CD14-positive monocyte (primary cell): ENCODE measurements around the gene SLC35C1. TPM values are rescaled to one million over a fixed set of nuclear protein-coding genes. Genes with fewer than 3 reads are reported as not detected.

Experiments
- DNase-seq, 3 donors: peaks; one replicate each; pipeline ENCODE4 v3.0.0-alpha.2; 2011 to 2022
- H2AFZ ChIP-seq: 2 replicates; pipeline ENCODE4 v1.6.0; 2012; ENCODE audit warnings: mild to moderate bottlenecking, low read depth, low read length, inconsistent platforms; ENCODE audit not compliant: insufficient read depth, poor library complexity, severe bottlenecking
- H3K27ac ChIP-seq, 2 donors: 1 replicate in 1 of 2; 2 replicates in 1 of 2; pipeline ENCODE4 v1.5.1; 2012 to 2013; ENCODE audit warnings: low read length in 2 of 2, control low read depth in 1 of 2, inconsistent platforms in 1 of 2, low read depth in 1 of 2, mild to moderate bottlenecking in 1 of 2
- H3K27me3 ChIP-seq, 2 donors: one replicate each; pipeline versions ENCODE4 v1.6.0 to v1.6.1; 2011 to 2013; ENCODE audit warnings: low read length in 2 of 2; ENCODE audit not compliant: control insufficient read depth in 2 of 2, insufficient read depth in 2 of 2
- H3K36me3 ChIP-seq, 2 donors: replicated peaks in 1 of 2; 1 replicate in 1 of 2; 2 replicates in 1 of 2; pipeline versions ENCODE4 v1.5.1 to v1.6.1; 2012 to 2013; ENCODE audit warnings: low read length in 2 of 2, control low read depth in 1 of 2, inconsistent platforms in 1 of 2, mild to moderate bottlenecking in 1 of 2; ENCODE audit not compliant: insufficient read depth in 2 of 2, control insufficient read depth in 1 of 2
- H3K4me1 ChIP-seq, 2 donors: 1 replicate in 1 of 2; 2 replicates in 1 of 2; pipeline versions ENCODE4 v1.5.1 to v1.6.1; 2012 to 2013; ENCODE audit warnings: low read length in 2 of 2, control low read depth in 1 of 2, inconsistent platforms in 1 of 2, mild to moderate bottlenecking in 1 of 2, moderate library complexity in 1 of 2; ENCODE audit not compliant: insufficient read depth in 2 of 2, control insufficient read depth in 1 of 2
- H3K4me2 ChIP-seq: replicated peaks from 2 replicates; pipeline ENCODE3; 2012; ENCODE audit warnings: low read length, moderate library complexity, mild to moderate bottlenecking; ENCODE audit not compliant: poor library complexity, severe bottlenecking; ENCODE audit errors: extremely low read depth
- H3K4me3 ChIP-seq, 3 experiments: fragments of 200-600 bp in 1 of 3; sonication (generic) in 1 of 3; replicated peaks in 1 of 3; 1 replicate in 2 of 3; 2 replicates in 1 of 3; pipeline ENCODE4 v1.5.1; 2011 to 2013; ENCODE audit warnings: low read length in 3 of 3, mild to moderate bottlenecking in 3 of 3, control low read depth in 2 of 3, low read depth in 2 of 3, inconsistent platforms in 1 of 3, moderate library complexity in 1 of 3
- H3K79me2 ChIP-seq: 2 replicates; pipeline ENCODE4 v1.6.0; 2012; ENCODE audit warnings: mild to moderate bottlenecking, control low read depth, inconsistent platforms, low read length, moderate library complexity; ENCODE audit not compliant: insufficient read depth
- H3K9ac ChIP-seq: 2 replicates; pipeline ENCODE4 v1.6.0; 2017; ENCODE audit warnings: low read length, mild to moderate bottlenecking; ENCODE audit not compliant: insufficient read depth, poor library complexity, severe bottlenecking
- H3K9me3 ChIP-seq, 2 donors: replicated peaks in 1 of 2; 1 replicate in 1 of 2; 2 replicates in 1 of 2; pipeline versions ENCODE4 v1.5.1 to v1.6.1; 2012 to 2013; ENCODE audit warnings: low read length in 2 of 2, control low read depth in 1 of 2; ENCODE audit not compliant: control insufficient read depth in 1 of 2, insufficient read depth in 1 of 2
- H4K20me1 ChIP-seq: 2 replicates; pipeline ENCODE4 v1.6.0; 2012; ENCODE audit warnings: mild to moderate bottlenecking, low read length, control low read depth, moderate library complexity; ENCODE audit not compliant: insufficient read depth
- H3K27ac Mint-ChIP-seq, 7 donors: one replicate each; pipeline ENCODE4 v1.8.0; 2020; ENCODE audit warnings: mild to moderate bottlenecking in 7 of 7, mixed read lengths in 7 of 7, moderate library complexity in 6 of 7, inconsistent platforms in 2 of 7
- H3K27me3 Mint-ChIP-seq, 3 donors: one replicate each; pipeline ENCODE4 v1.8.0; 2021 to 2022; ENCODE audit warnings: low read depth in 3 of 3, mild to moderate bottlenecking in 3 of 3, mixed read lengths in 3 of 3, moderate library complexity in 3 of 3, inconsistent platforms in 1 of 3
- H3K36me3 Mint-ChIP-seq, 2 donors: one replicate each; pipeline ENCODE4 v1.8.0; 2020; ENCODE audit warnings: mixed read lengths in 2 of 2, inconsistent platforms in 1 of 2, mild to moderate bottlenecking in 1 of 2
- H3K4me1 Mint-ChIP-seq: one replicate; pipeline ENCODE4 v1.8.0; 2020; ENCODE audit warnings: mild to moderate bottlenecking, mixed read lengths
- H3K4me3 Mint-ChIP-seq, 2 donors: one replicate each; pipeline ENCODE4 v1.8.0; 2020; ENCODE audit warnings: mild to moderate bottlenecking in 2 of 2, mixed read lengths in 2 of 2, moderate library complexity in 1 of 2
- H3K9me3 Mint-ChIP-seq, 7 donors: one replicate each; pipeline ENCODE4 v1.8.0; 2020 to 2022; ENCODE audit warnings: mixed read lengths in 7 of 7, mild to moderate bottlenecking in 6 of 7, moderate library complexity in 6 of 7, inconsistent platforms in 2 of 7
- WGBS: methylation state at CpG from one replicate; pipeline ENCODE4 v1.1.5; 2013; ENCODE audit warnings: missing lambda C conversion rate; ENCODE audit not compliant: insufficient coverage; 5-methylcytosine and 5-hydroxymethylcytosine counted together
- intact Hi-C, 2 donors: fragments of 100-400 bp; cut with micrococcal nuclease; formaldehyde crosslinking; loops; one replicate each; pipeline versions ENCODE4 v1.15.0 to v1.15.1; 2023
- polyA plus RNA-seq, 3 donors: library from polyadenylated mRNA; depleted of rRNA in 1 of 3; unstranded in 2 of 3; stranded (reverse) in 1 of 3; fragments of 300-500 nt in 2 of 3; fragments of >200 nt in 1 of 3; fragmentation: Illumina TruSeq in 2 of 3; gene quantifications; 1 replicate in 2 of 3; 2 replicates in 1 of 3; pipeline ENCODE4 v1.2.3, GENCODE V29; 2012 to 2021
- TF ChIP-seq, protein P1 (sequence below): fragments of 200-600 bp; IDR thresholded peaks from one replicate; pipeline ENCODE4 v1.8.0; 2022; ENCODE audit warnings: antibody characterized with exemption, mild to moderate bottlenecking

SLC35C1 gene
- polyA plus RNA-seq, 3 donors = 5.0 to 14.0 (median 12.8) TPM

GRCh38 chr11:45856044-45856468 lies 51.1 kb downstream of the SLC35C1 start:
- 98% methylated on average over 5 of the region's 6 CpGs for WGBS
- peaks cover 81% of the 10 kb centered on the region for H4K20me1 ChIP-seq
- H3K4me1 Mint-ChIP-seq = peaks cover 29% of the 10 kb centered on the region

DNA sequence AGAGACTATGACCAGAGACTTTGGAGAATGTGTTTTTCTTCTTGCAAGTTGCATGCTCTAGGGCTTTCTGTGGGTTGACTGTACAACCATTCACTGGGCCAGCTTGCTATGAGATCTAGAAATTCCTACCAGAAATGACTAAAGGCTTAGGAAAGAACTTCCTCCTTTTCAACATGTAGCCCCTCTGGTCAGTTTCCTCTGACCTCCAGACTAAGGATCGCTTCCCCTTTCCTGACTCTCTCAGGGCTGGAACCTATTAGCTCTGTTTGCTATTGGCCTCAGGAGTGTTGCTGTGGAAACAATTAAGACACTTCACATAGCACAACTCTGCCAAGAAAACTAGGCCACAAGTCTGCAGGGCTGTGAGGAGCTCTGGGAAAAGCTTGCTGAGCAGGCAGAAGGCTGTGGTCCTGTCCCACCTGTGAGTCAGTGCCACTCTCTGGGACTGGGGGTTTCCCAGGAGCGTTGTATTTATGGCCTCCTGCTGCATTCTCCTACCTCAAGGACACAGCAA lies 53.1 kb downstream of the SLC35C1 start:
- Histone ChIP-seq H4K20me1 (peaks cover 63% of the 10 kb centered on the region), H3K4me2 (peak overlapping the region; percentile 4), H3K27me3 (no peaks in the 10 kb centered on the region), H3K9me3 (no peaks in the 10 kb centered on the region), H2AFZ (no peak overlapping the region), H3K27ac (peak overlapping the region; percentile 79 to 80), H3K4me1 (peaks cover 19 to 22% of the 10 kb centered on the region in 2 donors), H3K36me3 (peaks cover 55 to 79% of the 10 kb centered on the region in 2 donors), H3K79me2 (peaks cover 11% of the 10 kb centered on the region), H3K4me3 (no peak overlapping the region), H3K9ac (peak overlapping the region; percentile 9)
- H3K4me3 Mint-ChIP-seq = no peak overlapping the region
- no peaks in the 10 kb centered on the region for H3K27me3 Mint-ChIP-seq
- peak overlapping the region in 5 of 7 donors; percentile 77 to 94 (median 82) for H3K27ac Mint-ChIP-seq
- no peaks in the 10 kb centered on the region for H3K9me3 Mint-ChIP-seq
- intact Hi-C loops = no loop called here
- 100% methylated on average over 1 of the region's 2 CpGs for WGBS
- DNase-seq = peak in 2 of 3 donors; percentile 77 to 95
- H3K36me3 Mint-ChIP-seq = peaks cover 70 to 76% of the 10 kb centered on the region in 2 donors
- H3K4me1 Mint-ChIP-seq = peaks cover 20% of the 10 kb centered on the region
- TF ChIP-seq, protein P1, sequence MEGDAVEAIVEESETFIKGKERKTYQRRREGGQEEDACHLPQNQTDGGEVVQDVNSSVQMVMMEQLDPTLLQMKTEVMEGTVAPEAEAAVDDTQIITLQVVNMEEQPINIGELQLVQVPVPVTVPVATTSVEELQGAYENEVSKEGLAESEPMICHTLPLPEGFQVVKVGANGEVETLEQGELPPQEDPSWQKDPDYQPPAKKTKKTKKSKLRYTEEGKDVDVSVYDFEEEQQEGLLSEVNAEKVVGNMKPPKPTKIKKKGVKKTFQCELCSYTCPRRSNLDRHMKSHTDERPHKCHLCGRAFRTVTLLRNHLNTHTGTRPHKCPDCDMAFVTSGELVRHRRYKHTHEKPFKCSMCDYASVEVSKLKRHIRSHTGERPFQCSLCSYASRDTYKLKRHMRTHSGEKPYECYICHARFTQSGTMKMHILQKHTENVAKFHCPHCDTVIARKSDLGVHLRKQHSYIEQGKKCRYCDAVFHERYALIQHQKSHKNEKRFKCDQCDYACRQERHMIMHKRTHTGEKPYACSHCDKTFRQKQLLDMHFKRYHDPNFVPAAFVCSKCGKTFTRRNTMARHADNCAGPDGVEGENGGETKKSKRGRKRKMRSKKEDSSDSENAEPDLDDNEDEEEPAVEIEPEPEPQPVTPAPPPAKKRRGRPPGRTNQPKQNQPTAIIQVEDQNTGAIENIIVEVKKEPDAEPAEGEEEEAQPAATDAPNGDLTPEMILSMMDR = no peak

More at GRCh38 chr11:45856044-45856468, 51.1 kb downstream of the SLC35C1 start:
- no peak overlapping the region for H3K4me3 Mint-ChIP-seq
- H2AFZ ChIP-seq = no peak overlapping the region
- H3K36me3 ChIP-seq = peaks cover 36 to 60% of the 10 kb centered on the region in 2 donors
- no peak overlapping the region for H3K4me2 ChIP-seq
- no peak overlapping the region for H3K4me3 ChIP-seq
- peak overlapping the region in 1 of 2 donors; percentile 18 for H3K27ac ChIP-seq
- no peaks in the 10 kb centered on the region for H3K9me3 ChIP-seq
- peaks cover 25% of the 10 kb centered on the region for H3K79me2 ChIP-seq
- intact Hi-C loops = no loop called here
- H3K9me3 Mint-ChIP-seq = no peaks in the 10 kb centered on the region
- peaks cover 24 to 29% of the 10 kb centered on the region in 2 donors for H3K4me1 ChIP-seq
- H3K27me3 Mint-ChIP-seq = no peaks in the 10 kb centered on the region
- no peaks in the 10 kb centered on the region for H3K27me3 ChIP-seq
- H3K36me3 Mint-ChIP-seq = peaks cover 51 to 56% of the 10 kb centered on the region in 2 donors
- no peak for DNase-seq
- peak overlapping the region in 3 of 7 donors; percentile 21 to 79 (median 25) for H3K27ac Mint-ChIP-seq
- H3K9ac ChIP-seq = no peak overlapping the region
- TF ChIP-seq, protein P1 = no peak
